Right forelimb (tissue), 1 donor: ENCODE measurements around the gene CALCOCO1.

Experiments used
- DNase-seq: peaks from one replicate; pipeline ENCODE4 v3.0.0-alpha.2; 2018

CALCOCO1 gene

DNA sequence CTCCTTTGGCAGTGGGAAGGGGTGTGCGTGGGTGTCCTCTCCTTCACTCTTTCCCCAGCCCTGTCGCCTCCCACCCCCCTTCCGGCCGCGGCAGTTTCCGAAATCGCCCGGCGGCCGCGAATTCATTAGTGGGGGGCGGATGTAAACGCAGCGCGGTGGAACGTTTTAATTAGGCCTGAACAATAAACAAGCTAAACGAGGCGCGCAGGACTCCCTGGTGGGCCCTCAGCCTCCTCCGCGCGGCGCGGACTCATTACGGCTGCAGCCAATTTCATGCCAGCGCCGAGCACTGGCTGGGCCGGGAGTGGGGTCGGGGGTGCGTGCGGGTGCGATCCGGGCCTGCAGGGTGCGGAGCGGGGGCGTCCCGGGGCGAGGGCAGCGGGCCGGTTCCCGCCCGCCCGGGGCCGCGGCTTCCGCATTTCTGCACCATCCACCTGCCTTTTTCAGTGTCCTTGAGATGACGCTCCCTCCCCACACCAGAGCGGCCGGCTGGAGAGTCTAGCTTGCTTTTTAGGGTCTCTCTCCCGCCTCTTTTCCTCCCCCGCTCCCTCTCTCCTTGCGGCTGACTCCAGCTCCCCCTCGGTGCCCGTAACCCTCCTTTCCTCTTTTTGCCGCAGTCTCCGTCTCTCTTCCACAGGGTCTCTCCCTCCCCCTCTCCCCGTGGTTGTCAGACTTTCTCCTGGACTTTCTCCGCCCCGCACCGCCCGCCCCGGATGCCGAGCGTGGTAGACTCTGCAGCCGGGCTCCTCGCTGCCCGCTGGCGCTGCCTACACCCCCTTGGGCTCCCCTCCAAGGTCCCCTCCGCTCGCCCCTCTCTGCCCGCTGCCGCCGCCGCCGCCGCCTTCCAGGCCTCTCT lies 24.3 kb upstream of the CALCOCO1 start, which contains the start of gene CISTR:
Gene CISTR (minus strand): TSS at position 644 of the 856 bp plus-strand sequence.
- peak; percentile 66 for DNase-seq

DNA sequence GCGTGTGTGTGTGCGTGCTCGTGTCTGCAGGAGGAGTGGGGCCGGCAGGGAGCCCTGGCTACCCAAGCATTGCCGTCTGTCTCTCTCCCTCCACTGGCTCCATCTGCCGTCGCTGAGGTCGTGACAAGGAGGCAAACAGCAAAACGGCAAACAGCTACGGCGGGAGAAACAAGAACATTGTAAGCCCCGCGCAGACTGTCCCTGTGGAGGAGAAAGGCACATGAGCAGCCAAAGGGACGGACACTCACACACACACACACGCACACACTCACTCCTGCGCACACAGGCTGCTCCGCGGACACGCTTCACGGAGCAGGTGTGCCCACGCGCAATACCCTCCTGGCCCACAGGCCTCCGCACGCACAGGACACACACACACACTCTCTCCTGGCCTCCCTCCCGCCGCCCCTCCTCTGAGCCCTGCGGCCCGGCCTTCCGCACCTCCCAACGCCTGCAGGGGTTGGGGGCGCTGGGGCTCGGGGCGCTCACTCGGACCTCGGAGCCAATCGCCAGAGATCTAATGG lies 23.6 kb upstream of the CALCOCO1 start:
- peak; percentile 68 for DNase-seq

DNA sequence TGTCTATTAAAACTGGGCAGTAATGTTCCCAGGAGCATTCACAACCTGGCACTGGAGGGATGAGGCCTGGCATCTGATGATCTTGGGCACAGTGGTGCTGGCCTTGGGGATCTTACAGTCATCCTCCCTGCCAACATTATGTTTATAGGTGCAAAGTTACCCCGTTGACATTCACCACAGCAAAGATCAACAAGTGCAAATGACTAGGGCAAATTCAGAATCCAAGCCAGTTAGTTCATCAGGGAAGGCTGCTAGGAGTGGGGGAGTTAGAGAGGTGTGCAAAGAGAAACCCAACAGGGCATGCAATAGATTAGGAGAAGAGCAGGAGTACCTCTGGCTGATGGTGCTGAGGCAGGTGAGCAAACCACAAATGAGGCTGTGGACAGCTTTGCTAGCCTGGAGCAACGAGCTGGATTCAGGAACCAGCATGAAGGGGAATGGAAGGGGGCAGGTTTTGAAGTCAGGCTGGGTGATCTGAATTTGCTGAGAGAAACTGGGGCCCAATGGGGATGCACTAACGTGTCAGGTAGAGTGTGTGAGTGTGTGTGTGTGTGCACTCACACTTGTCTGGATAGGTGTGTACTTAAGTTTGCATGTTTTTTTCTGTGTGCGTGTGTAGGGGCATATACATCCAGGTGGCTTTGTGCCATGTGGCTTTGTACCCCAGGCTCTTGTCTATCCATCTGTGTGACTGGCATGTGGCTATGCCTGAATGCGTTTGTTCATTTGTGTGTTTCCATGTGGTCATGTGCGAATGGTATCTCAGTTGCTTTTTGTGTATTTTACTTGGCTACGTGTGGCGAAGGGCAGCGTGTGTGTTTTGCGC lies 22.9 kb upstream of the CALCOCO1 start:
- DNase-seq = no peak

DNA sequence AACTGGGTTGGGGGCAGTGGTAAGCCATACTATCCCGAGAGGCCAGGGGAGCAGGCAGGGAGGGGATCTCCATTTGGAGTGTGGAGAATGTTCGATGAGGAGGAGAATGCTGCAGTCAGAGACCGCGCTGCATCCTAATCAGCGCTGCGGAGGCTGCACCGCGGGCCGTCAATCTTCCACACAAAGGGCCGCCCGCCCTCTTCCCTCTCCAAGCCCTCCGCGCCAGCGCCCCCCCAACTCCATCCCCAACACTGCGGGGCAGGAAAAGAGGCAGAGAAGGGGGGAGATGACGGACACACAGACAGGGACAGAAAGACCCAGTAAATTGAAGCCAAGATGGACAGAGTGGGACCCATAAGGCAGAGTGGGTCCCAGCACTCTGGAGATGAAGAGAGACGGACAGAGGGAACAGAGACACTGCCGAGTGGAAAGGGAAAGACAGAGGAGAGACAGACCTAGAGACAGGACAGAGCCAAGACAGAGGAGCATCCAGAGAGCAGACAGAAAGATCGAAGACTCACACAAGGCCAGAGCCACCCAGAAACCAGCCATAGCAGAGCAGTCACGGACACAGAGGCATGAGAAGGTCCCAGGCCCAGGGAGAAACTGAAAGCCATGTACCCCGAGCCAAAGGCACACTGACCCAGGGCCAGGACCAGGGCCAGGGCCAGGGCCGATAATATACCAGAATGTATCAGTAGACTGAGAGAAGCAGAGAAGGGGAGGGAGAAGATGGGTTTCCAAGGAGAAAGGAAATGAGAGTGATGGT lies 21.0 kb upstream of the CALCOCO1 start:
- no peak for DNase-seq

DNA sequence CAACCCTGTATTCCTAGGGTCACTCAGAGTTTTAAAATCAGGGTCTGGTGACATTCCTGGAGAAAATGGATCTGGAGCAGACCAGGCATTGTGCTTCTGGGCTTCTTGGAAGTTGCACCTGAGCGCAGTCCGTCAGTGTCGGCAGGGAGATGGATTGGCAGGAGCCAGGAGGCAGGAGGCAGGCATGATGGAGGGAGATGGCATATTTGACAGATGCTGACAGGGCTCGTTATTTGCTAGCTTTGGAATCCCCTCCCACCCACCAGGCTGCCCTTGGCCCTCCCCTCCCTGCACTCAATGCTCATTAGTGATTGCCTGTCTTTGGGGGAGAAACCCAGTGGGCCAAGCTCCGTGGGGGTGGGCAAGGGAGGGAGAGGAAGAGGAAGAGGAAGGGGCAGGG lies 19.8 kb upstream of the CALCOCO1 start:
- DNase-seq = no peak

DNA sequence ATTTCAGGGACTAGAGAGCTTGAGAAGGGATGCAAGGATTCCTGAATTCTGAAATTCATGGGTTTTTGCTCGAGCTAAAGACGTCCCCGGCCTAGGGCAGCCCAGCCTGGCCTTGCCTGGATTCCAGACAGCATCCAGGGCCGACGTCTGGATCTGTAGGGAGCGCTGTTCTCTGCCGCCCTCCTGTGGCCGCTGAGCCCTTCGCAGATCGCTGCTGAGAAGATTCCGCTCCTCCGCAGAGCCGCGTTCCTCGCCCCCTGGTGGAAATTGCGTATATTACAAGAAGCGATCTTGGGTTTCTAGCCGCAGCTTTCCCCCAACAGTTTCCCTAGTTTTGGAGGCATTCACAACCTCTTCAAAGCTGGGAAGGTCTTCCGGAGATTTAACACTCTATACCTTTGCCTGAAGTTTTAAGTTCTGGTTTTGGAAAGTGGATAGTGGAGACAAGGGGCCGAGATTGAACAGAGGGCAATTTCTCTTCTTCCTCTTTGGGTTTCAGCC lies 19.4 kb upstream of the CALCOCO1 start:
- DNase-seq = peak; percentile 95

DNA sequence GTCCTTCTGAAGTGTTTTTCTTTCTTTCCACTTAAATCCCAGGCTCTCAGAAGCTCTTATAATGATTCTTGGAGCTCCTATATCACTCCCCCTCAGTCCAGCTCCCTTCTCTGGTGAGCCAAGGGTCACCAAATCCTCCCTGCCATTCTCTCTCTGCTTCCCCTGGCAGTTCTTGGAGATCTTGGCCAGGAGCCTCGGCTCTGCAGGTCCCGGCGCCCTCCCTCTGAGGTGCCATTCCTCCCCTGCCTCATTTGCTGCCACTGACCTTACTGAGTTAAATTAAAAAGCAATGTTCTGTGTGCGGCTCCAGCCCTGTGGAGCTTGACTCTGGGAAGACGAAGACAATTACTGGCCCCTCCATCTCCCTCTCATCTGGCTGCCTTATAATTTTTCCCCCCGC lies 17.5 kb upstream of the CALCOCO1 start:
- DNase-seq = no peak

DNA sequence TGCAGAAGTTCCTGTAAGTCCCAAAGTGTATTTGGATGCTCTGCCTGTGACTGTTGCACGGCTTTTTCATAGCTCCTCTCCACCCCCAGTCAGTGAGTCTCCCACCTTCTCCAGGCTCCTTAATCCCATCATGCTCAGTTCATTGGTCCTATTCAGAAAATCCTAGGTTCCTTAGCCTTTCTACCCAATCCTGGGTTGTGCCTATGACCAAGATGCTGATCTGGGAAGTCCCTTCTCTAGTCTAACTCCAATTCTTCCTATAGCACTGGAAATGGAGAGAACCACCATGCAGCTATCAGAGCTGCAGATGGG lies 16.8 kb upstream of the CALCOCO1 start:
- DNase-seq = no peak

DNA sequence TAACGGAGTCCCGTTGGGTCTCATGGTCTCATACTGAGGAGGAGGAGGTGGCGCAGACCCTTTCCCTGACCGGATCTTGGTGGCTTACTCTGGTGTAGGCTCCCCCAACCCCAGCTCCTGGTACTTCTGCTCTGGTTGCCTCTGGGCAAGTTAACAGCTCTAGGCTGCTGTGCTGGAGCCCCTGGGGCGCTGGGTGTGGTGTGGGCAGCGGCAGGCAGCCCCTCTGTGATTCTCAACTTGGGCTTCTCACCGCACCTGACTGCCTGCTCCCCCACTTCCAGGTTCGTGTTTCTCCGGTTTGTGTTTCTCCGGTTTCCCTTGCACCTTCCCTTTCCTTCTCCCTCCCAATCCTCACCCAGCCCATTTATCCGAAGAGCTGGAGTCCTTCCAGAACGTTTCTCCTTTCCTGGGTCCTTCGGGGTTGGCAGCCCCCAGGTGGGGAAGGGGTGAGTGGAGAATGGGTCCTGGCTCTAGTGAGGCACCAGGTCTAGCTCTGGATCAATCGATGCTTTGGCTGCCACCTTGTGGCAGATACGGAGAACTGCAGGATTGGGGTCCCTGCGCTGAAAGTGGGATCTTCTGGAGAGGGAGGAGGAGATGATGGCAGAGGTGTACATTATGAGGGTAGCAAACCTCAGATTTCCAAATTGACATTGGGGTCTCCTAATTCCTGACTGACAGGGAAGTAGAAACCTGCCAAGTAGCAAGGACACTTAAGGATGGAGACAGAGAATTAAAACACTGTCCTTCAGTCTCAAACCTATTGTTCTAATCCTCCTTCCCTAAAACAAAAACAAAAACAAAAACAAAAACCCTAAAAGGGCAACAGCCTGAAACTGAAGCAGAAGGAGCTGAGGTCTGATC lies 16.2 kb upstream of the CALCOCO1 start:
- peak; percentile 77 for DNase-seq

DNA sequence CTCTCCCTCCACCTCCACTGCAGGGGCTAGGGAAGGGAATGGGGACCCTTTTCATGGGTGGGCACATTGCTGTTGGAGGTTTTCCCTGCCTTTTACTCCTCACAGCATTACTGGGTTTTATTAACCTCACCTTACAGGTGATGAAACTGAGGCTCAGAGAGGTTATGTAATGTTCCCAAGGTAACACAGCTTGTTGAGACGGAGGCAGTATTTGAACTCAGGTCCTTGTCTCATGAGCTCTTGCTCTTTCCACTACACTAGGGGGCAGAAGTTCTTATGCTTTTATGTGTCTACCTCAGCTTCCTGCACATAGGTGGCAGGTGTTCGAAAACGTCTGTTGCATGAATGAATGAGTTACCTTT lies 12.9 kb upstream of the CALCOCO1 start:
- no peak for DNase-seq

DNA sequence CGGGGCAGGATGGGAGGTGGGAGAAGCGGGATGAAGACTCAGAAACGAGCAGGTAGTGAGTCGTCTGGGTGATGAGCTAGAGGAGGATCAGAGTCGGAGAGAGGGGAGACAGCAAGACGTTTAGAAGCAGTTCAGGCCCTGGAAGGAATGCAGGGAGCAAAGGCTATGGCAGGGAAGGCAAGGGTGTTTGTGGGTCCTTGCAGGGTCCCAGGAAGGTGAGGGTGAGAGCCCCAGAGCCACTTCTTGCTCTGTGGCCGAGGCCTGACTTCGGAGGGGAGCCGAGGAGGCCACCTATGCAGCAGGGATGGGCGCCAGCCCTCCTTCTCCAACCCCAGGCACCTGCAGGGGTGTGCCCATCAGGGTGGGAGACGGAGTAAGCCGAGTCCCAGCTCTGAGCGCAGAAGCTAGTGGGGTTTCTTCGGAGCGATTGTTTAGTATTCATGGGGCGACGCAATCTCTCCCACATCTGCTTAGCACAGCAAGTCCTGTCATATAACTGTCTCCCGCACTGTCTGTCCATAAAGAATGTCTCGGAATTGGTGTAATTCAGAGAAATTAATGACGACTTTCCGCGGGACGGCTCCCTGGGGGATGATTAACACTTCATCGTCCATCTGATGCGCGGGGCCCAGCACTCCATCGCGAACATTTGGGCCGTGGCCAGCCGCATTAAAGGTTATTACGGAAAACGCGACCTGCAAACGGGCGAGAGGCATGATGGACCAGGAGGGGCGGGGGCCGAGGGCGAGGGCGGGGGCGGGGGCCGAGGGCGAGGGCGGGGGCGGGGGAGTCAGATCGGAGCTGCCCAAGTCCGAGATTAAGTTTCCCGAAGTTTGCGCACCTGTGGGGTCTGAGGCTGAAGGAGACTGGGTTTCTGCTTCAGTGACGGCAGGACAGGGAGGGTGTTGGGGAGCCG lies 12.2 kb upstream of the CALCOCO1 start:
- no peak for DNase-seq

DNA sequence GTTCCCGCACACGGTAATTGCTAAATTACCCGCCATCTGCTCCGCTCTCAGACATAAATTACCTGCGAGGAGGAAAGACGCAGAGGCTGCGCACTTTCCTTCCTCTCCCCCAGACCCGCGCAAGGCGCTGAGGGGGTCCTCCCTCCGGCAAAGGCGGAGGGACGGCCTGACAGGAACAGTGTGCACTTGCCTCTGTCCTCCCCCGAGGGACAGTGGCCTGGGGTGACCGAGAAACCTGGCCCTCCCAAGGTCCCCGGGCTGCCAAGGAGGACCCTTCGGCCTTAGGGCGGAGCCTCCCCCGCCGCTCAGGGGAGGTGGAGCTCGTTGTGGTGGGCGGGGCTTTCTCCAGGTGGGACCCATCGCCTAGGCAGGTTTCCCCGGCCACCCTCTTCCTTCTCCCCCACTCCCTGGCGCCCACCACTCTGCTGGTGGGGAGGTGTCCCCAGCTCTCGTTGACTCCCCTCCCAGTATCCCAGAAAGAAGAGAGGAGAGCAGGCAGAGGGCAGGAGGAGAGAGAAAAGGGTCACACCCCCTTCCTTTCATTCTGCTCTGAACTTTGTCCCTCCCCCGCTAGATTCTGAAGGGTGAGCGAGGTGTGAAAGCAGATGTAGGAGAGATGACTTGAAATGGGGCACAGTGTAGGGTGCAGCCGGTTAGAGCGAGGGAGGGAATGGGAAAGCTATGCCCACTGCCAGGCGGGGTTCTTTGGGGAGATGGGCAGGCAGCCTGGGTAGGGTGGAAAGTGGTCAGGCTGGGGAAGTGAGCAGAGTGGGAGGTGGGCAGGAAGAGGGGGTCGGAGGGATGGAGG lies 11.4 kb upstream of the CALCOCO1 start:
- DNase-seq = no peak

DNA sequence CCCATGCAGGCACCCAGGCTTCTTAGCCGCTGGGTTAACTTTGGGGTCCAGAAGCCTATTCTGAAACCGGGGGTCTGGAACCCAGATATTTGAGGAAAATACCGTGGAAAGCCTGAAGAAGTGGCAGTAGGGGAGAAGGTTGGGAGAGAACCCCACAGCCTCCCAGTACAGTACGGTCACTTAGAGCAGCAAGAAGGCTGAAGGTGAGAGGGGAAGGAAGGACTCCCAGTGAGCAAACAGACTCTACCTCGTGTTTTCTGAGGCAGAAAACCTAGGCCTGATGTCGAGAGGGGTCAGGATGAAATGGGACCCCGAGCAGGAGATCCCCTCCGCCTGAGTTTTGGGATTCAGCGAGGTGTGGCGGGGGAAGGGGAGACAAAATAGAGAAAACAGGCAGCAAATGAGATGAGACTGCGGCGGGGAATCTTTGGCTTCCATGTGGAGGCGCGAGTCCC lies 10.7 kb upstream of the CALCOCO1 start:
- DNase-seq = no peak

DNA sequence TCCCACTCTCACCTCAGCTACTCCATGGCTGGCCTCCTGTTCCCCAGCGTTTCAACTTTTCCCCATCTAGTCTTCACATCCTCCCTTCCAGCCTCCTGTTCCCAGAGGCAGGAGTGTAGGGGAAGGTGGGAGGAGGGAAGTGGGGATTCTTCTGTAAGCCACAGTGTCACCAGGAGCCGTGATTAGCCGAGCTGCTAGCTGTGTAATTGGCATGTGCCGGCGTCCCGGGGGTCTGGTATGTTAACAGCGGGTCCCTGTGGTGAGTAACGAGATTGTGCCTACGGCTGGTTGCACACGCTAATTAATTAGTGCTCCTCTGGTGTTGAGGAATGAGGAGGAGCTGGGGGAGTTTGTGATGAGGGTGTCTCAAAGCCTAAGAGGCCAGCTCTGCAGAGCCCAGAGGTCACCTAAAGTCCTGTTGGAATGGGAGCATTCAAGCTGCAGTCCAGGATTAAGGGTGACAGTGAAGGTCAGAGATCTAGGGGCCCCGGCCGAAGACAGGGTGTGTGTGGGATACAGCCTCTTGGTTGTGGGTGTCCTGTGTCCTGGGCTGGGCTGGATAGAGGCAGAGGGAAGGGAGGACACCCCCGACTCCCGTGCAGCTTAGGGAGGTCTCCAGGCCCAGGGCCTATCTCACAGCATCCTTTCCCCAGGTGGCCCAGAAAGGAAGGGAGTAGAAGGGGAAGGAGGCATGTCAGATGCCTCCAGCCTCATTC lies 10.0 kb upstream of the CALCOCO1 start:
- DNase-seq = no peak

DNA sequence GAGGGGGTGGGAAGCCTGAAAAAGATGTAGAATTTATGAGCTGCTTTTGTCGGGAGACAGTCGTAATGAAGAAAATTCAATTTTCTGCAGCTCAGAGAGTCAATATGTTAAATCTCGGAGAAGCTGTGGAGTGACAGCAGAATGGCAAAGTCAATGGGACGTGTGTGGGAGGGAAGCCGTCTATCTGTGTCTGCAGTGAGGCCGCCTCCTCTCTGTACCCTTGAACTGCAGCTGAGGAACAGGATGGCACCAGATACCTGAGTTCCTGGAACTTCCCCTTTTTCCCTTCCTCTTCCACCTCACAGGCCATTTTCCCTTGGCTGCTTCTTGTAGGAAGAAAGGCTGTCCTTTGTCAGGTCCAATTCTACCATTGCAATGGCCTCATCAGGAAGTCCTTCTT lies 9.3 kb upstream of the CALCOCO1 start:
- DNase-seq = no peak

DNA sequence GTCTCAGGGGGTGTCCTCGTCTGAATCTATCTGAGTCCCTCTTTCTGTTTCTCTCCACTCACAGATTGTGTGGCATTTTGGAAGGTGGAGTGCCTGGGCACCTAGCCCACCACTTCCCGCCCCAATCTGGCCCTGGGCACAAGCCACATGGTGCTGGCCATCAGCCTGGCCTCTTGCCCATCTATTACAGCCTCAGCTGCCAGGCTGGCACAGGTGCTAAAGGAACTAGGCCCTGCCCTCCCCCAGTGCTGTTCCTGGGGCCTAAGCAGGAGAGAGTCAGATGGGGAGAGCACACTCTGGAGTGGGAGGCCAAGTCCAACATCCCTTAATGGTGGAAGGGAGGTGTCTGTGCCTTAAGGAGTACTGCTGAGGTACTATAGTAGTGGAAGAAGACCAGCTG lies 8.3 kb upstream of the CALCOCO1 start:
- no peak for DNase-seq

DNA sequence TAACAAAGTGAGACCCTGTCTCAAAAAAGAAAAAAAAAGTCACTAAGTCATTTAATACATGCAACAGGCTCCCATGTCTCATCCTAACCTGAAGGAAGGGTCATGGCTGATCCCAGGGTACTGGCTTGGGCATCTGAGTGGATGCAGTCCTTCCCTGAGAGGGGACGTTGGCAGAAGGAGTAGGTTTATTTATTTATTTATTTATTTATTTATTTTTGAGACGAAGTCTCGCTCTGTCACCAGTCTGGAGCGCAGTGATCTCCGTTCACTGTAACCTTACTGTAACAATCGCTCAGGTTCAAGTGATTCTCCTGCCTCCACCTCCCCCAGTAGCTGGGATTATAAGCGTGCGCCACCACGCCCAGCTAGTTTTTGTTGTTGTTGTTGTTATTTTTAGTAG lies 7.2 kb upstream of the CALCOCO1 start:
- DNase-seq = no peak

DNA sequence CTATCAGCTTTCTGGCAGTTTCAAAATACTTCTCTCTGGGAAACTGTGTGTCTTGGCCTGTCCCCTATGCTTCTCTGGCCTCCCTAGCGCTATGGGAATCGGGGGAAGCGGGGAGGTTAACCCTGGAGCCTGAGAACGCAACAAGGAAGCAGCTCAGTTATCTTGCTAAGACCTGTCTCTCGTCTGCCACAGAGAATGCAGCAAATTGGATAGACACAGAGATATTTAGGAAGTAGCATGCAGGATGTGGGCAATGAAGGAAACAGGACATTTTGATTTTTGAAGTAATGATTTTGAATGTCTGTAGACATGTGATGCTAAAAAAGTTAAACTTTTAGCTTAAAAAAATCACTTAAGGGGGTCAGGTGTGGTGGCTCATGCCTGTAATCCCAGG lies 6.6 kb upstream of the CALCOCO1 start:
- DNase-seq = no peak
